HG03520 (cell line): ENCODE results near the gene ANKRD13D.

Source experiments
- ATAC-seq: cut with Tn5 transposase; IDR thresholded peaks from one replicate; pipeline ENCODE4 v1.9.1; 2021; ENCODE audit warnings: mild to moderate bottlenecking, moderate library complexity; ENCODE audit not compliant: unreplicated experiment

Gene ANKRD13D

GRCh38 chr11:67273260-67273990, 15.7 kb upstream of the ANKRD13D start:
- no peak for ATAC-seq

GRCh38 chr11:67274768-67275605, 14.1 kb upstream of the ANKRD13D start:
- no peak for ATAC-seq

- no peak for ATAC-seq
Measured at GRCh38 chr11:67275606-67276409, 13.3 kb upstream of the ANKRD13D start.

- peak; percentile 4 for ATAC-seq
Measured at GRCh38 chr11:67276781-67277230, 12.3 kb upstream of the ANKRD13D start.

DNA sequence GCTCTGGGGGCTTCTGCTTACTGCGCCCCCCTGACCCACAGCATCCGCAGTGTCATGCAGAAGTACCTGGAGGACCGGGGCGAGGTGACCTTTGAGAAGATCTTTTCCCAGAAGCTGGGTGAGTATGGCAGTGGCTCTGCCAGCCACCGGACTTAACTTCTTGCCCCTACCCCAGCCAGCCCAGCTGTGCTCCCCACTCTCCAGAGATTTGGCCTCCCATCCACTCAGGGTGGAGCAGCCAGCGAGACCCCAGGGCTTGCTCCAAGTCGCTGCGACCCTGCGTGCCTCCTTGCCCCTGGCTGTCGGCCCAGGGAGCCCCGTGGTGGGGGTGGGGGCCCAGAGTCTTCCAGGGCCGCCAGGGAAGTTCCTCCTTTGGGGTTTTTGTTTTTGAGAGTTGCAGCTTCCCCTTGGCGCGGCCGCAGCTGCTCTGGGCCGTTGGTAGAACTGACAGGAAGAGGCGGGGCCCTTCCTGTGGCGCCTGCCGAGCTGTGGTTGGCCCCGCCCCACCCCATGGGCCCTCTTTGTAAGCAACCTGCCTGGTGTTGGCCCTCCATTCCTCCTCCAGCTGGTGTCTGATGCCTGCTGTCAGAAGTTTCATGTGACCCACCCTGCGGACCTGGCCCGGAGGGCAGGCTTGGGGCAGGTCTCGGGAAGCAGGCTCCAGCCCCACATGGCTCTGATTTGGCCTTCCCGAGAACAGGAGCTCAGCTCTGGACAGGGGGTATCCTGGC, 11.7 kb upstream of the ANKRD13D start:
- ATAC-seq: peak; percentile 80

GRCh38 chr11:67278135-67278938, 10.8 kb upstream of the ANKRD13D start:
- no peak for ATAC-seq

DNA sequence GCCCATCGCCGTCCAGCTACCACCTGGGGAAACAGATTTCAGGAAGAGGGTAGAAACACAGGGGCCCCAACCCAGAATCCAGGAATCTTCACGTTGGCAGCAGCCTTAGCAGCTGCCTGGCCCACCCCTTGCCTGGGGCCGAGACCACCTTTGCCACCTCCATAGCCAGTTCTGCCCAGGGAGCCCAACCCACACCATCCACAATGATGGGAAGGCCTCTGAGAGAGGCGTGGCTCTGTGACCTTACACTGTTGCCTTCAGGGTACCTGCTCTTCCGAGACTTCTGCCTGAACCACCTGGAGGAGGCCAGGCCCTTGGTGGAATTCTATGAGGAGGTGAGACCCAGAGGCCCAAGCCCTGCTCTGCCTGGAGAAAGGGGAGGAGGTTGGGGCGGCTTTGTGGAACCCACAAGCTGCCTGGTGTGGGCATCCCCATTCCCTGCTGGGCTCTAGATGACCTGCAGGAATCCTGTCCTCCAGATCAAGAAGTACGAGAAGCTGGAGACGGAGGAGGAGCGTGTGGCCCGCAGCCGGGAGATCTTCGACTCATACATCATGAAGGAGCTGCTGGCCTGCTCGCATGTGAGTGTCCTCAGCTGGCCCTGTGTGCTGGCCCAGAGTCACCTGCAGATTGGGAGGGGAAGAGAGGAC, 10.0 kb upstream of the ANKRD13D start:
- no peak for ATAC-seq

GRCh38 chr11:67279589-67280340, 9.3 kb upstream of the ANKRD13D start:
- ATAC-seq: no peak

DNA sequence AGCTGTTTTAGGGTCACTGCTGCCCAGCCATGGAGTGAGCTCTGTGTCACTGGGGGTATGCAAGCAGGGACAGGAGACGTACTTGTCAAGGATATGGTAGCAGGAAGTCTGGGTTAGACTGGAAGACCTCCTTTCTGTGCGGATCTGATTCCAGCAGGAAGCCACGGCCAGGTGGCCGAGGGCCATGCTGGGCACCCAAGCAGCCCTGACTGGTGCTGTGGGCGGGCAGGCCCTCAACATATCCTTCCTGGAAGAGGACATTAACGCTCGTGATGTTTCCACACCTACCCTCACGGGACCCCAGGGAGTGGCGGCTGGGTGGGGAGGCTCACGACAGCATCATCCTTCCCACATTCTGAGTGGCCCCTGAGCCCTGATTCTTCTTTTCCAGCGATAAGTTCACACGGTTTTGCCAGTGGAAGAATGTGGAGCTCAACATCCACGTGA, 8.7 kb upstream of the ANKRD13D start:
- ATAC-seq: no peak

GRCh38 chr11:67280788-67281551, 8.1 kb upstream of the ANKRD13D start:
- no peak for ATAC-seq

- no peak for ATAC-seq
Measured at GRCh38 chr11:67281552-67282150, 7.5 kb upstream of the ANKRD13D start.

GRCh38 chr11:67282155-67282875, 6.8 kb upstream of the ANKRD13D start:
- ATAC-seq: no peak

- no peak for ATAC-seq
Measured at GRCh38 chr11:67282876-67283371, 6.2 kb upstream of the ANKRD13D start.

GRCh38 chr11:67283481-67283963, 5.6 kb upstream of the ANKRD13D start:
- no peak for ATAC-seq

- no peak for ATAC-seq
Measured at GRCh38 chr11:67284811-67285540, 4.1 kb upstream of the ANKRD13D start.
